HG03139 (cell line): ENCODE data around the gene ROBO1.

ENCODE experiments used
- ATAC-seq: cut with Tn5 transposase; IDR thresholded peaks from one replicate; pipeline ENCODE4 v1.9.1; 2021; ENCODE audit not compliant: unreplicated experiment

Gene ROBO1

DNA sequence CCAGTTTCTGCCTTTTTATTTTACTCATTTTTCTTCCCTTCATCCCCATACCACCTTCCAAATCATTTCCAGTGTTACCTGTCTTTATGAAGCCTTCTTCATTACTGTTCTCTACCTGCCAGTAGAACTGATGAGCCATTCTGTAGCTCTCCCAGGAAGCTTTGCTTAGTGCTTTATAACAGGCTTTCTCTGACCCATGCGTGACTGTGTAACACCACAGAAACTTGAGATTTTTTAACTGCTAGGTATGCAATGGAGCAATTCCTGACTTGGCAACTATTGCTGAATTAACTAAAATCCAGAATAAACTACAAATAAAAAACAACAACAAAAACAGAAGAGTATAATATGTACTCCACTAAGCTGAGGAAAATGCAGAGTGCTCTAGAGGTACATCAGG is 289.2 kb downstream of the ROBO1 start:
- ATAC-seq = no peak

GRCh38 chr3:79477242-79477641 is 290.6 kb downstream of the ROBO1 start:
- no peak for ATAC-seq

- ATAC-seq = no peak
These were observed 293.8 kb downstream of the ROBO1 start for GRCh38 chr3:79473993-79474392.

GRCh38 chr3:79467721-79468120 is 300.1 kb downstream of the ROBO1 start:
- ATAC-seq = no peak

DNA sequence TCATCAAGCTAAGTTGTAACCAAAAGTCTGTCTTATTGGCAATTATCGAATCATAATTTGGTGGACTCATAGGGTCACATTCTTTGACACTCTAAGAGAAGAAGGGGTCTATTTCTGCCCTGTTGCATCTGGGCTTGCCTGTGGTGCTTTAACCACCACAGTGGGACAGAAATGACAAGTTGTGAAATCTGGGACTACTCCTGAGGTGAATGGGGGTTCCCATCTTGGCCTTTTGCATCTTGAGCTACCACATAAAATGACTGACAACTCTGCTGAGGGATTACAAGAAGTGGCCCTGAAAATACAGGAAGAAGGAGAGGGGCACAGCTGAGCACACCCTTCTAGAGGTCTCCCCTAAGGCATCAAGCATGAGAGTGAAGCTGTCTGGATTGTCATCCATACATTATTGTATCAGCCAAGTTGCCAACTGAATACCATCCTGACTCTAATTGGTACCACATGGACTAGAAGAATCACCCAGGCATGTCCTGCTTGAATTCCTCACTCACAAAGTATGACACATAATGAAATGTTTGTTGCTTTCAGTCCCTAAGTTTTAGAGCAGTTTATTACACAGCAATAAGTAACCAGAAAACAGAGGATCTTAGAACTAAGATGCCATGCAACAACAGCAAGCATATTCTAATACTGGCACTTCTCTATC is 306.5 kb downstream of the ROBO1 start:
- ATAC-seq = no peak

DNA sequence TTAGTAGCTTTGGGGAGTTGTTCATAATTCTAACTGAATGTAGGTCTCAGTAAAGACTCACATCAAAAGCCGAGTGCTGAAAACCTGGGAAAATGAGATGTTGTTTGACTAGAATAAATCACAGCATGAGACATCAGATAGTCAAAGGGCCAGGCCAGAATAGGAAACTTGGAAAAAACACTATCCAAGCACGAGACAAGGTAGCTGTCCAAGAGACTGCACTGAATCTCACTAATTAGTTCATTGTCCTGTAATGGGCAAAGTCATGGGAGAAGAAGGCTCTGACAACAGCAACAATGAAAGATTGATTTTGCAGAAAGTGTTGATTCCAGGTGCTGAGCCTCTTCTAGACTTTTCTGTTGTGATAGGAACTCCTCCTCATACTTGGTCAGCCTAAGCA is 314.2 kb downstream of the ROBO1 start:
- no peak for ATAC-seq

- no peak for ATAC-seq
These were observed 331.4 kb downstream of the ROBO1 start for GRCh38 chr3:79436387-79436786.

DNA sequence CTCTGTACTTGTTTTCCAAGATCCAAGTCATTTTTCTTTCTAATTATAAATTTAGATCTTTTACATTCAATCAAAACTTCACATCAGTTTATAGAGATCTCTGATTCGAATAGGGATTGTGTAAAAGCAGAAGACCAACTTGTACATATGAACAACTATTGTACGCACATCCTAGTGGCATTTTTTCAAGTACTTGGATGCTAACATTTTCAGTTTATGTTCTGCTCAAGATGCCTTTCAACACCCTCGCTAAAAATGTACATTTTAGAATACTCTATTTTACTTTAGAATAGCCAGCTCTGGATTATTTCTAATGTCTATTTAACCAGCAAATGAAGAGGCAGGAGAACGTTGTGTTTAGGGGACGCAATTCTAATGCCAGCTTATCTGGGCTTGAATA is 340.7 kb downstream of the ROBO1 start:
- ATAC-seq = no peak

- no peak for ATAC-seq
These were observed 343.0 kb downstream of the ROBO1 start for GRCh38 chr3:79424811-79425210.

DNA sequence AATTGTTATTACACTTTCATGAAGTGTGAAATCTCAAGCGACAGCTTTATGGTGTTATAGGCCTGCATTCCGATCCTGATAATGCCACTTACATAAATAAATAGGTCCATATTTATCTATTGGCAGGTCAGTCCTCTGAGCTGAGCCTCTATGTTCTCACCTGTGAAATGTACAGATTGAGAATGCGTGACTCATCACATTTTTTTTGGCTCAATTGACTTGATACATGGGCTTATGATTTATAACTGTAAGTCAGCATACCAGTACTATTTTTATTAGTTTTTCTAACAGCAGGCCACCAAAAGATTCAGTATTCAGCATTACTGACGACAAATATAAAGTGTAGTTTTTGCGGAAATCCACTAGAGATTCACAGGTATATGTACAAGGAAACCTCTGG is 344.4 kb downstream of the ROBO1 start:
- no peak for ATAC-seq

DNA sequence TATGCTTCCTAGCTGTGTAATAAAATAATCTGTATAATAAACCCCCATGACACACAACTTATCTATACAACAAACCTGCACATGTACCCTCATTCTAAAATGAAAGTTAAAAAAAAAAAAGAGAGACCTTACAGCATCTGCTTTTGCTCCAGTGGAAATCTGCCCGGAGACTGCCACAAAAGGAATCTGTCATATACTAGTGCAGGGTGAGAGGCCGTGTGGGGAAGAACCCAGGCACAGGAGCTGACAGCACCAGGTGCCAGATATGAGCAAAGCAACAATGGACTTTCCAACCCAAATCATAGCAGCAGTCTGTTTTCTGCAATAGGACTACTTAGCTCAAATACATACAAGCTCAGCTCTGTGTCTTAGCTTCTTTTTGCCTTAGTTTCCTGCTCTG is 346.5 kb downstream of the ROBO1 start:
- ATAC-seq = no peak

- no peak for ATAC-seq
These were observed 348.8 kb downstream of the ROBO1 start for GRCh38 chr3:79418855-79419621.

- ATAC-seq = no peak
These were observed 352.4 kb downstream of the ROBO1 start for GRCh38 chr3:79415356-79415755.

- ATAC-seq = no peak
These were observed 353.0 kb downstream of the ROBO1 start for GRCh38 chr3:79414806-79415205.

DNA sequence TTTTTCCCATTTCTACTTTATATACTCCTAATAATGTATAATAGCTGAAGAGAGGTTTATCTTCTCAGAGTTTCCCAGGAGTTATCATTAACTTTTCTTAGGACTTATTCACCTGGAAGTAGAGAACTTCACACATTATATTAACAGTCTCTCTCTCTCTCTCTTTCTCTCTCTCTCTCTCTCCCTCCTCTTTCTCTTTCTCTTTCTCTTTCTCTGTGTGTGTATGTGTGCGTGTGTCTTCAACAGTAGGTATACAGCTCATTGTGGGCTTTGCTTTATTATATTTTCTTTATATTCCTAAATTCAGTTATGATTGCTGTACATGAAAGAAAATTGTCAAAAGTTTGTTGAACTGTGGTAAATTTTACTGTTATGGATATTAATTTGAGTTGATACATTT is 353.8 kb downstream of the ROBO1 start:
- ATAC-seq = no peak

GRCh38 chr3:79412537-79412936 is 355.3 kb downstream of the ROBO1 start:
- ATAC-seq = no peak

DNA sequence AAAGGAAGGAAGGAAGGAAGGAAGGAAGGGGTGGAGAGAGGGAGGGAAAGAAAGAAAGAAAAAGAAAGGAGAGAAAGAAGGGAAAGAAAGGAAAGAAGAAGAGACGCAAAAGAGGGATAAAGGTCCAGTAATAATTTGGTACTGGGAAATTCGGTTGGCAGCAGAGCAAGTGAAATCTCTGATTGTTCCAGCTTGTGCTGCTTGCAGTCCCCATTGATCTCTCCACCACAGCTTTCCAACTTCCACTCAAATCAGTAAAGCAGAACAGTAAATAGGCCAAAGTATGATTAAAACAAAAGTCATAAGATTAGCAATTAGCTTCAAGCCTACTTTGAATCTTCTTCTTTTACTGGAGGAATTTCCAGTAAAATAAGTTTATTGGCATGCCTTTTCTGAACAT is 357.2 kb downstream of the ROBO1 start:
- no peak for ATAC-seq

- no peak for ATAC-seq
These were observed 357.7 kb downstream of the ROBO1 start for GRCh38 chr3:79410136-79410535.

GRCh38 chr3:79406175-79406574 is 361.6 kb downstream of the ROBO1 start:
- ATAC-seq = no peak

- no peak for ATAC-seq
These were observed 362.6 kb downstream of the ROBO1 start for GRCh38 chr3:79405183-79405582.

- no peak for ATAC-seq
These were observed 371.2 kb downstream of the ROBO1 start for GRCh38 chr3:79396595-79396994.

DNA sequence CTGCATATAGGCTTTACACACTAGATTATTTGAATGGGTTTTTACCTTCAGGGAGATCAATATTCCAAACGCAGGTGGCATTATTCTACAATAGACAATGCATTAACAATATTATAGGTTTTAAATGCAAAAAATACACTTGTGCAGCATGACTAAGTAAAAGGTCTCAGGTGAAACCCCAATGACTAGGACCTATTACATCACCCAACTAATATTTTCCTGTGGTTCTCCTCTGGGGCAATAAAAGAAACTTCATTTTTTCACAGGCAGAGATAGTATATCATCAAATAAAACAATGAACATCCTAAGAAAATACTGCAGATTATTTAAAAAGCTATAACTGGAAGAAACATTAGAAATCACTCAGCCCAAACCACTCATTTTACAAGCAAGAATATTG is 375.3 kb downstream of the ROBO1 start:
- ATAC-seq = no peak

DNA sequence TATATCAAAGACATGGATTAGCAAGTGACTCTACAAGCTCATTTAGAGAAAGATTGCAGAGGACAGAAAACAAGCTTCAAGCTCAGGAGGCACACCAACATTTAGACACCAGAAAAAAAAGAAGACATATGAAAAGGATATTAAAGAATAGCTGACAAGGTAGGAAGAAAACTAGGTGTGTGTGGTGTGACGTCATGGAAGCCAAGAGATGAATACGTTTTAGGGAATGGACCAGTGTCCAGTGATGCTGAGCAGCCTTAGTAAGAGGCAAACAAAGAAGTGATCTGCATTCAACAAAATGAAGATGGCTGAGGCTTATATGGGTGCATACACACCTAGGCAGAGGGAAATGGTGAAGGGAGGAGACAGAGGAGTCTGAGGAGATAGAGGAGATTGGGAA is 377.4 kb downstream of the ROBO1 start:
- no peak for ATAC-seq
